Measurements from ENCODE around the gene HPGDS.

The HPGDS gene

GRCh38 chr4:94262163-94263016 lies 80.2 kb downstream of the HPGDS start:
- in situ Hi-C loops (cut with MboI; ENCODE audit: low sequenced_read_pairs): no loop called here

- in situ Hi-C loops (cut with MboI; ENCODE audit: low sequenced_read_pairs): no loop called here
These were observed 85.8 kb downstream of the HPGDS start for GRCh38 chr4:94256828-94257227.

GRCh38 chr4:94256144-94256783 lies 86.4 kb downstream of the HPGDS start:
- in situ Hi-C loops (cut with MboI; ENCODE audit: low sequenced_read_pairs): no loop called here

GRCh38 chr4:94253036-94253435 lies 89.6 kb downstream of the HPGDS start:
- in situ Hi-C loops (cut with MboI; ENCODE audit: low sequenced_read_pairs): no loop called here

GRCh38 chr4:94251094-94251493 lies 91.5 kb downstream of the HPGDS start:
- in situ Hi-C loops (cut with MboI; ENCODE audit: low sequenced_read_pairs): no loop called here

Measured in hTERT RPE-1 (cell line).